Measurements from ENCODE around the gene SETDB1. TPM values are rescaled to one million over a fixed set of nuclear protein-coding genes. Genes with fewer than 3 reads are reported as not detected.

The SETDB1 gene
- total RNA-seq, 1 donor from 2014 or later = 47.5 TPM

DNA sequence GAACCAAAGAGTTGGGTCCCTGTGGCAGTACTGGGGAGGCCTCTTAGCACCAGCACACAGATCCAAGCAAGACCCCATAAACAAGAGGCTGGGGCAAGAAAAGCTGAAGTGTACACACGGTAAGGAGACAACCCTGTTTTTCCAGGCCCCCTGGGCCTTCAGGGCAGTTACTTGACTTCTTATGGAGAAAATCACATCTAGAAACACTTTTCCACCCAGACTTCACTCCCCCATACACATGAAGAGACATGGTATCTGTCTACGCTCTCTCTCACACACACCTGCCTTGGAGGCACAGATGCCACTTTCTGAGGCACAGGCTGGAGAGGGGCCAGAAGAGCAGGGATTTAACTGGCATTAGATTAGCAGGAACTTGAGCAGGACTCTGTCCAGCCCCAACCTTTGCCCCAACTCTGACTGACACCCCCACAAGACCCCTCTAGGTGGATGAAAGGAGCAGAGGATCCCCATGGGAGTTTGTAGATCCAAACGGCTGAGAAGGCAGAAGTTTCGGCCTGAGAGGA lies 46.3 kb downstream of the SETDB1 start:
- Histone ChIP-seq H3K36me3 (peaks cover 17% of the 10 kb centered on the region), H3K27me3 (ENCODE audit: low read depth) (no peaks in the 10 kb centered on the region), H3K4me1 (peaks cover 75% of the 10 kb centered on the region), H3K9me3 (no peaks in the 10 kb centered on the region), H3K27ac (peak overlapping the region; percentile 93), H3K4me3 (peak overlapping the region; percentile 89)
- DNase-seq (no peak), ATAC-seq (no peak)
- TF ChIP-seq, protein P1, sequence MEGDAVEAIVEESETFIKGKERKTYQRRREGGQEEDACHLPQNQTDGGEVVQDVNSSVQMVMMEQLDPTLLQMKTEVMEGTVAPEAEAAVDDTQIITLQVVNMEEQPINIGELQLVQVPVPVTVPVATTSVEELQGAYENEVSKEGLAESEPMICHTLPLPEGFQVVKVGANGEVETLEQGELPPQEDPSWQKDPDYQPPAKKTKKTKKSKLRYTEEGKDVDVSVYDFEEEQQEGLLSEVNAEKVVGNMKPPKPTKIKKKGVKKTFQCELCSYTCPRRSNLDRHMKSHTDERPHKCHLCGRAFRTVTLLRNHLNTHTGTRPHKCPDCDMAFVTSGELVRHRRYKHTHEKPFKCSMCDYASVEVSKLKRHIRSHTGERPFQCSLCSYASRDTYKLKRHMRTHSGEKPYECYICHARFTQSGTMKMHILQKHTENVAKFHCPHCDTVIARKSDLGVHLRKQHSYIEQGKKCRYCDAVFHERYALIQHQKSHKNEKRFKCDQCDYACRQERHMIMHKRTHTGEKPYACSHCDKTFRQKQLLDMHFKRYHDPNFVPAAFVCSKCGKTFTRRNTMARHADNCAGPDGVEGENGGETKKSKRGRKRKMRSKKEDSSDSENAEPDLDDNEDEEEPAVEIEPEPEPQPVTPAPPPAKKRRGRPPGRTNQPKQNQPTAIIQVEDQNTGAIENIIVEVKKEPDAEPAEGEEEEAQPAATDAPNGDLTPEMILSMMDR (IDR thresholded peaks at IDR 0.05) = no peak
- intact Hi-C loops (cut with DNase I) = no loop called here

DNA sequence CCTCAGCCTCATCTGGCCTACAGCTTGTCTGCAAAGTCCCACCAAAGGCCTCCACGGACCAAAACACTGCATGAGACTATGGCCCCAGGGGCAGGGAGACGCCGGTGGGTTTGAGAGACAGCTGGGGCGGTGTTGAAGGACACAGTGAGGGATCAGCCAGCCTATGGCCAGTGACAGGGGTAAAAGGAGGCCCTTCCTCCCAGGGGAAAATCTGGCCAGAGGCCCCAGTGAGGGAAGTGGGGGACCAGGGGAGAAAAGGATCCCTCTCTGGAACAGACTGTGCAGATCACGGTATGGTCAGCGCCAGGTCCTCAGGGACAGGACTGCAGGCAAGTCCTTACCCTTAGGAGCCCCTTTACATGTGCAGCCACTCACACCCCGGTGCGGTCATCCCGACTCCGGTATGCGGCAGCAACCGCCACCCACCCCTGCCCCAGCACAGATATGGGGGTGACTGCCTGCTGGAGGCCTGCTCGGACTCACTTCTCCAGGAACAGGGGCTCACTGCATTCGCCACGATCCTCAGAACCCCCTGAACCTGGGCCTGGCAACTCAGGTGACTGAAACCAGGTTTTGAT lies 47.2 kb downstream of the SETDB1 start:
- H3K27me3 ChIP-seq (ENCODE audit: low read depth) = no peaks in the 10 kb centered on the region
- H3K9me3 ChIP-seq = no peaks in the 10 kb centered on the region
- H3K4me1 ChIP-seq = peaks cover 83% of the 10 kb centered on the region
- TF ChIP-seq, protein P1 (IDR thresholded peaks at IDR 0.05) = no peak
- peaks cover 9% of the 10 kb centered on the region for H3K36me3 ChIP-seq
- no peak for ATAC-seq
- intact Hi-C loops (cut with DNase I) = no loop called here
- peak; percentile 52 for DNase-seq
- H3K27ac ChIP-seq = peak overlapping the region; percentile 93
- peak overlapping the region; percentile 89 for H3K4me3 ChIP-seq

DNA sequence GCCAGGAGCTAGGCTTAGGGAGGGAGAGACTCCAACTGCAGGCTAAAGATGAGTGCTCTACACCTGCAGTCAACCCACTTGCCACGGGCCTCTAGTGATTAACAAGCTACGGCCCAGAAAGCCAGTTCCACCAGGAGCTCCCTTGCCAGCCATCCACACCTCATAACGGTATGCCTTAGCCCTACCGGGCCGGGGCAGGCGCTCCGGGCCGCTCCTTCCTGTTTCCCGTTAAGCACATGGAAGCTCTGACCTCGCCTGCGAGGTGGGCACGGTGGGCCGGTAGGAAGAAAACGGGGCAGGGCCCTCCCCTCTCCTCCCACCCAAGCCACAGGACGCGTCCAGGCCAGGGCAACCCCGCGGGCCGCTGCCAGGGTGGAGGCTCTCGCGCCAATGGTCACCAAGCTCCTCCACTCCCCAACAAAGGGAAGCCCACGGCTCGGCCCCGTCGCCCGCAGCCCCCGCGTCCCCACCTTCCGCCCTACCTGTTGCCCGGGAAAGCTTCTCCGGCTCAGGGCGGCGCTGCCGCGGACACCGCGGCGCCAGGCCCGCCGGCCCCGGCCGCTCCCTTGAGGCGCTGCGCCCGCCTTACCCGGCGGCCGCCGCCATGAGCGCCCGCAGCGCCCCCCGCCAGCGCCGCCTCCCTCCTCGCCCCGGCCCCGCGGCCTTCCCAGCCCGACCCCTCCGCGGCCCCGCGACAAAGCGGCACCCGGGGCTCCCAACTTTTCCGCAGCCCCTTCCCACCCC lies 47.8 kb downstream of the SETDB1 start:
- peak; percentile 74 for DNase-seq
- peaks cover 86% of the 10 kb centered on the region for H3K4me1 ChIP-seq

DNA sequence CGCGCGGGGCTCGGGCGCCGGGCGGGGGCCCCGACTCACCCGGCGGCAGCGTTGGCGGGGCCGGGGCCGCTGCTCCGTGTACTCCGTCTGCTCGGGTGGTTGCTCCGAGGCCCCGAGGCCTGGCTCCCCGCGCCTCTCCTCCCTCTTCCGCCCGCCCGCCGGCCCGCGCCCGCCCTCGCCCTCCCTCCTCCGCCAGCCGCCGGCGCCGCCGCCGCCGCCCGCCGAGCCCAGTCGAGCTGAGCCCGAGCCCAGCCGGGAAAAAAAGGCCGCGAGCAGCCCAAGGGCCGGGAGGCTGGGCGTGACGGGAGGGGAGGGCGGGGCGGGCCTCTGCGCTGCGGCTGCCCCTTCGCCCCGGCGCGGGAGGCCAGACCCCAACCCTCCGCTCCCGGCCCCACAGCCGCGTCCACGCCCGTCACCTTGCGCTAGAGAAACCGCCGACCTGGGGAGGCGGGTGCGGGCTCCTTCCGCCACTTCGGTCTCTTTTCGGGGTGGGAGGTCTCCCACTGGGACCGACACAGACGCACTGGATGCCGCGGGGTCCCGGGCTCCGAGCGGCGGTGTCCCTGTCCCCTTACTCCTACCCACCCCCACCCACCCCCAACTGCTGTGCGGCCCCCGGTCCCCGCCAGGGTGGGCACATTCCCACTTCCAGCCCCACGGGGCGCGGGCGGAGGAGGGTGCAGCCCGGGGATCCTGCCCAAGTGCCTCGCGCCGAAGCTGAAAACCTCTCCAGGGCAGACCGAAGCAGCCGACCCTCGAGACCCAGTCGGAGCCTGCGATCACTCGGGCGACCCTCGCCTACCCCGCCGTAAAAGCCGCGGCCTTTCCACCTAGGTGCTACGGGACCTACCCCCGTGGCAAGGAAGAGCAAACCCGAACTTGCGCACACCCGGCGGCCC lies 48.7 kb downstream of the SETDB1 start, which contains the start of gene CERS2:
Gene CERS2 (minus strand): TSS at position 256 of the 899 bp plus-strand sequence. CDS start 5,745 bp downstream, outside the sequence.
- TF ChIP-seq, protein P1 (IDR thresholded peaks at IDR 0.05) = no peak
- H3K4me1 ChIP-seq = peaks cover 86% of the 10 kb centered on the region
- intact Hi-C loops (cut with DNase I) = no loop called here

More for the DNA sequence above, 47.8 kb downstream of the SETDB1 start:
- ATAC-seq = peak; percentile 5 to 11
- H3K9me3 ChIP-seq = no peaks in the 10 kb centered on the region
- TF ChIP-seq, protein P1 (IDR thresholded peaks at IDR 0.05) = no peak
- no peaks in the 10 kb centered on the region for H3K27me3 ChIP-seq (ENCODE audit: low read depth)
- H3K4me3 ChIP-seq = peak overlapping the region; percentile 89
- H3K27ac ChIP-seq = peak overlapping the region; percentile 93
- peaks cover 2% of the 10 kb centered on the region for H3K36me3 ChIP-seq
- intact Hi-C loops (cut with DNase I) = no loop called here

DNA sequence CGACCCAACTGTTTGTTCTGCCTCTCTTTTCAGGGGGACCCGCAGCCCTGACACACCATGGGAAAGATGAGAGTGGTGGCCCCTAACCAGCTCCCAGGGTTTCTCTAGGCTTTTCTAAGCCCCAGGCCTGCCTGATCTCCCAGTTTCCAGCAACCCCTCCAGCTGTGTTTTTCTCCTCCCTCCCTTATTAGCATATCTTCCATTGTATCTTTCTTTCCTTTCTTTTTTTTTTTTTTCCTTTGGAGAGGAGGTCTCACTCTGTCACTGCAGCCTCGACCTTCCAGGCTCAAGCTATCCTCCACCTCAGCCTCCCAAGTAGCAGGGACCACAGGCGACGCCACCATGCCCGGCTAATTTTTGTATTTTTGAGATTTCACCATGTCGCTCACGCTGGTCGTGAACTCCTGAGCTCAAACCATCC lies 50.2 kb downstream of the SETDB1 start:
- Histone ChIP-seq H3K27me3 (ENCODE audit: low read depth) (no peaks in the 10 kb centered on the region), H3K27ac (peak overlapping the region; percentile 82), H3K4me1 (peaks cover 83% of the 10 kb centered on the region), H3K4me3 (no peak overlapping the region), H3K36me3 (no peaks in the 10 kb centered on the region), H3K9me3 (no peaks in the 10 kb centered on the region)
- ATAC-seq (no peak), DNase-seq (no peak)
- TF ChIP-seq, protein P1 (IDR thresholded peaks at IDR 0.05) = no peak
- intact Hi-C loops (cut with DNase I) = no loop called here

More for the DNA sequence above, 48.7 kb downstream of the SETDB1 start, which contains the start of gene CERS2:
- Histone ChIP-seq H3K27ac (peak within 1 kb of the TSS; percentile 93), H3K4me3 (peak within 1 kb of the TSS; percentile 89), H3K27me3 (ENCODE audit: low read depth) (no peaks in the 10 kb centered on the region), H3K9me3 (no peaks in the 10 kb centered on the region), H3K36me3 (no peaks in the 10 kb centered on the region)
- DNase-seq (peak; percentile 90), ATAC-seq (peak; percentile 74 to 78)
